ENCODE data around the gene TMEM123. TPM values are rescaled to one million over a fixed set of nuclear protein-coding genes. Genes with fewer than 3 reads are reported as not detected.

TMEM123 gene
- polyA plus RNA-seq, 3 donors: 68.7 to 368 (median 263) TPM

- Mint-ChIP-seq H3K4me3 (no peak overlapping the region), H3K4me1 (peaks cover 32% of the 10 kb centered on the region), H3K27me3 (ENCODE audit: low read depth in 3 of 3) (peaks cover 0 to 5% (median 0%) of the 10 kb centered on the region in 3 donors), H3K9me3 (no peaks in the 10 kb centered on the region), H3K36me3 (no peaks in the 10 kb centered on the region), H3K27ac (no peak overlapping the region)
- H3K27me3 ChIP-seq (ENCODE audit: control insufficient read depth in 2 of 2, insufficient read depth in 2 of 2, low read length in 2 of 2): no peaks in the 10 kb centered on the region
- H2AFZ ChIP-seq (ENCODE audit: insufficient read depth, low read depth, low read length, poor library complexity, severe bottlenecking): no peak overlapping the region
- H3K36me3 ChIP-seq (replicated peaks in 1 of 2; ENCODE audit: control insufficient read depth in 1 of 2, insufficient read depth in 2 of 2, low read length in 2 of 2): no peaks in the 10 kb centered on the region
- DNase-seq: no peak
- TF ChIP-seq CTCF (IDR thresholded peaks at IDR 0.05): no peak
- intact Hi-C loops (cut with micrococcal nuclease): no loop called here
- no peaks in the 10 kb centered on the region for H3K79me2 ChIP-seq (ENCODE audit: insufficient read depth, low read length)
- no peak overlapping the region for H3K4me3 ChIP-seq (replicated peaks in 1 of 3; ENCODE audit: low read depth in 2 of 3, low read length in 3 of 3)
- no peaks in the 10 kb centered on the region for H3K9me3 ChIP-seq (replicated peaks in 1 of 2; ENCODE audit: control insufficient read depth in 1 of 2, insufficient read depth in 1 of 2, low read length in 2 of 2)
- peaks cover 10 to 27% of the 10 kb centered on the region in 2 donors for H3K4me1 ChIP-seq (ENCODE audit: control insufficient read depth in 1 of 2, insufficient read depth in 2 of 2, low read length in 2 of 2)
- H3K9ac ChIP-seq (ENCODE audit: insufficient read depth, low read length, poor library complexity, severe bottlenecking): no peak overlapping the region
- no peak overlapping the region for H3K27ac ChIP-seq (ENCODE audit: low read depth in 1 of 2, low read length in 2 of 2)
- H3K4me2 ChIP-seq (replicated peaks; ENCODE audit: extremely low read depth, low read length, poor library complexity, severe bottlenecking): no peak overlapping the region
- H4K20me1 ChIP-seq (ENCODE audit: insufficient read depth, low read length): no peaks in the 10 kb centered on the region
- WGBS (ENCODE audit: insufficient coverage): 100% methylated on average over 2 of the region's 4 CpGs
These were observed 14.6 kb upstream of the TMEM123 start for GRCh38 chr11:102467080-102467708.

DNA sequence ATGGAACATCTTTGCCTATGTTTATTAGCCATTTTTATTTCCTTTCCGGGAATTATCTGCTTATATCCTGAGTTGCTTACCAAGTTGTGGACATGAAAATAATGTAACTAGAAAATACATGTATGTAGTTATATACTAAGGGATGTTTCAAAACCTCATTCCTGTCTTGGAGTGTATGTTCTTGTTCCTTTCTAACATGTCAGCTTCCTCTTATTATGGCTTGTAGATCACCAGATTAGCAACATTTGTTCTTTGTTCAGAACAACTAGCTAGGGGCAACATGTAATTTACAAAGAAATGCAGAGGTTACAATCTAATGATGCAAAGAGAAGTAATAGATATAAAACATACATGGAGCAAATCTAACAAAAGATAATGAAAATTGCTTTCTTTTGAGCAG lies 13.1 kb upstream of the TMEM123 start:
- intact Hi-C loops (cut with micrococcal nuclease): no loop called here
- no peak overlapping the region for H3K27ac ChIP-seq (ENCODE audit: low read depth in 1 of 2, low read length in 2 of 2)
- H3K36me3 Mint-ChIP-seq: no peaks in the 10 kb centered on the region

More for the DNA sequence above, 13.1 kb upstream of the TMEM123 start:
- no peak overlapping the region for H3K9ac ChIP-seq (ENCODE audit: insufficient read depth, low read length, poor library complexity, severe bottlenecking)
- no peaks in the 10 kb centered on the region for H4K20me1 ChIP-seq (ENCODE audit: insufficient read depth, low read length)
- no peak overlapping the region for H3K4me3 Mint-ChIP-seq
- H3K4me2 ChIP-seq (replicated peaks; ENCODE audit: extremely low read depth, low read length, poor library complexity, severe bottlenecking): no peak overlapping the region
- no peak overlapping the region for H2AFZ ChIP-seq (ENCODE audit: insufficient read depth, low read depth, low read length, poor library complexity, severe bottlenecking)
- peaks cover 10 to 27% of the 10 kb centered on the region in 2 donors for H3K4me1 ChIP-seq (ENCODE audit: control insufficient read depth in 1 of 2, insufficient read depth in 2 of 2, low read length in 2 of 2)
- H3K9me3 Mint-ChIP-seq: no peaks in the 10 kb centered on the region
- H3K9me3 ChIP-seq (replicated peaks in 1 of 2; ENCODE audit: control insufficient read depth in 1 of 2, insufficient read depth in 1 of 2, low read length in 2 of 2): no peaks in the 10 kb centered on the region
- no peak overlapping the region for H3K4me3 ChIP-seq (replicated peaks in 1 of 3; ENCODE audit: low read depth in 2 of 3, low read length in 3 of 3)
- no peaks in the 10 kb centered on the region for H3K27me3 ChIP-seq (ENCODE audit: control insufficient read depth in 2 of 2, insufficient read depth in 2 of 2, low read length in 2 of 2)
- DNase-seq: peak in 1 of 3 donors; percentile 27
- WGBS (ENCODE audit: insufficient coverage): no CpG with 5 or more reads among the region's 1 CpG
- H3K4me1 Mint-ChIP-seq: peaks cover 32% of the 10 kb centered on the region
- H3K27ac Mint-ChIP-seq: peak overlapping the region in 2 of 7 donors; percentile 5 to 39
- no peaks in the 10 kb centered on the region for H3K36me3 ChIP-seq (replicated peaks in 1 of 2; ENCODE audit: control insufficient read depth in 1 of 2, insufficient read depth in 2 of 2, low read length in 2 of 2)
- TF ChIP-seq CTCF (IDR thresholded peaks at IDR 0.05): no peak
- peaks cover 0 to 2% (median 1%) of the 10 kb centered on the region in 3 donors for H3K27me3 Mint-ChIP-seq (ENCODE audit: low read depth in 3 of 3)
- H3K79me2 ChIP-seq (ENCODE audit: insufficient read depth, low read length): no peaks in the 10 kb centered on the region

All from CD14-positive monocyte (primary cell).